Subcutaneous adipose tissue (tissue), 4 donors: ENCODE results near the gene ATP2A2. TPM values are rescaled to one million over a fixed set of nuclear protein-coding genes. Genes with fewer than 3 reads are reported as not detected.

Source experiments
- total RNA-seq, 4 donors: library from RNA; depleted of rRNA; stranded (reverse); fragments of >200 nt; gene quantifications; one replicate each; pipeline ENCODE4 v1.1.0, GENCODE V29; 2016
- TF ChIP-seq, protein P1 (sequence below): fragments of 450-650 bp; IDR thresholded peaks from one replicate; pipeline ENCODE4 v1.5.1; 2016; ENCODE audit warnings: low read depth, mild to moderate bottlenecking, control low read depth, antibody characterized with exemption, moderate library complexity

Gene ATP2A2
- total RNA-seq, 4 donors from 2014 or later, result 75.7 to 152 (median 91.4) TPM

DNA sequence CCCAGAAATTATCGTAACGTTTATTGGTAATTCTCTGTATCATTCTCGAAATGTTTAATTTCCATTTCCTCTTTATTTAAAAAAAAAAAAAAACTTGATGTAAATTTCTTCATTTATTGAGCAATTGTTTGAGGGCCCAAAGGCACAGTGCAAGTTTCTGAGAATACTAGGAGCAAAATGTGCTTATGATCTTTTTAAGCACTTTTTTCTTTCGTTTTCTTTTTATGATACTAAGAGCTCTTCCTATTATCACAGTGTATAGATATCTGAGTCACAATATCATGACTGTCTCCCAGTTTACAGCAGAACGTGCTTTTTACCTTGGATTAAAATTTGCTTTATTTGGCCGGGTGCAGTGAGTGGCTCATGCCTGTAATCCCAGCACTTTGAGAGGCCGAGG is 5.6 kb downstream of the ATP2A2 start:
- TF ChIP-seq, protein P1, sequence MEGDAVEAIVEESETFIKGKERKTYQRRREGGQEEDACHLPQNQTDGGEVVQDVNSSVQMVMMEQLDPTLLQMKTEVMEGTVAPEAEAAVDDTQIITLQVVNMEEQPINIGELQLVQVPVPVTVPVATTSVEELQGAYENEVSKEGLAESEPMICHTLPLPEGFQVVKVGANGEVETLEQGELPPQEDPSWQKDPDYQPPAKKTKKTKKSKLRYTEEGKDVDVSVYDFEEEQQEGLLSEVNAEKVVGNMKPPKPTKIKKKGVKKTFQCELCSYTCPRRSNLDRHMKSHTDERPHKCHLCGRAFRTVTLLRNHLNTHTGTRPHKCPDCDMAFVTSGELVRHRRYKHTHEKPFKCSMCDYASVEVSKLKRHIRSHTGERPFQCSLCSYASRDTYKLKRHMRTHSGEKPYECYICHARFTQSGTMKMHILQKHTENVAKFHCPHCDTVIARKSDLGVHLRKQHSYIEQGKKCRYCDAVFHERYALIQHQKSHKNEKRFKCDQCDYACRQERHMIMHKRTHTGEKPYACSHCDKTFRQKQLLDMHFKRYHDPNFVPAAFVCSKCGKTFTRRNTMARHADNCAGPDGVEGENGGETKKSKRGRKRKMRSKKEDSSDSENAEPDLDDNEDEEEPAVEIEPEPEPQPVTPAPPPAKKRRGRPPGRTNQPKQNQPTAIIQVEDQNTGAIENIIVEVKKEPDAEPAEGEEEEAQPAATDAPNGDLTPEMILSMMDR, result no peak

DNA sequence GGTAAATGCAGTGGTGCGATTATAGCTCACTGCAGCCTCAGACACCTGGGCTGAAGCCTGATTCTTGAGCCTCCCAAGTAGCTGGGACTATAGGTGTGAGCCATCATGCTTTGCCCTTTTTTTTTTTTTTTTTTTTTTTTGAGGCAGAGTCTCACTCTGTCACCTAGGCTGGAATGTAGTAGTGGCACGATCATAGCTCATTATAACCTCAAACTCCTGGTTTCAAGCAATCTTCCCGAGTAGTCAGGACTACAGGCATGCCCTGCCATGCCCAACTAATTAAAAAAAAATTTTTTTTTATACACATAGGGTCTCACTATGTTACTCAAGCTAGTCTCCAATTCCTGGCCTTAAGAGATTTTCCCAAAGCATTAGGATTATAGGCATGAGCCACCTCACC is 6.9 kb downstream of the ATP2A2 start:
- TF ChIP-seq, protein P1, result no peak

DNA sequence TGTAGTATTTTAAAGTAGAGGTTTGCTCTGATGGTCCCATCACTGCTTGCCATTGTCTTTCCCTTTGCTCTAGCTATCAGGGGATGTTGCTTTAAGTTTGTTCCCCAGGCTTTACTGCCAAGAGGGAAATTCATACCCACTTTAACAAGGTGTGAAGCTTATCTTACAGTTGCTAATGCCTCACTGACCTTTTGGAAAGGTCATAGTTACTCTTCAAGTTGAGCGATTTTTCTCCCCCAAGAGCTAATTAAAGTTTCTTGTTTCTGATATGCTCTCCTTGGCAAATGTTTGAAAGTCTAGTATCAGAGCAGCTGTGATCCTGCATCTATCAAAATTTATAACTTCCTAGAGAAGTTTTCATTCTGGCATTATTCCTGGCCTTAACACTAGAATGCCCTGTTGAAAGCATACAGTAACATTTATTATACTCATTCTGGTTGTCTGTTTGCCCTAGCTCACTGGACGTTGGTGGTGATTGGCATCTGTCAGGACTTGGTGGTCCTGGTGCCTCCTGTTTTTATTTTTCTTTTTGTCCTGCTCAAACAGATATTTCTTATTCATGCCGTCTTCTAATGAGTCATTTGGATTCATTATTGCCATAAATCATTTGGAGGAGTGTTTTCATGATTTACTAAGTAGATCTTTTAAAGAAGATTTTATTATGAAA is 8.1 kb downstream of the ATP2A2 start:
- TF ChIP-seq, protein P1, result no peak

DNA sequence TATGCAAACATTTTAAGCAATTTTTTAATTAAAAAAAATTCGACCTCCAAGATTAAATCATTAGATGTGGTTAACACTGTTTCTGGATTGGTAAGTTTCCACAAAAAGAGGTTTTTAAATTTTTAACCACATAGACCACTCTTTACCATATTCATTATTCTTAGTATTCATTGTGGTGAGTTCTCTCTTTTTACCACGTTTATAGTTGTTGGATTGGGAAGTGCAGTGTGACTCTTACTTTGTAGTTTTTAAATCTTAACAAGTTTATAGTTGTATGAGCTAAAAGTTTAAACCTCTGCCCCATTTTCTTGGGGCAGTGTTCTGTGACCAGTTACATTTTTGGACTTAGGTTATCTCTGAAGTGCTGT is 8.6 kb downstream of the ATP2A2 start:
- TF ChIP-seq, protein P1, result no peak

DNA sequence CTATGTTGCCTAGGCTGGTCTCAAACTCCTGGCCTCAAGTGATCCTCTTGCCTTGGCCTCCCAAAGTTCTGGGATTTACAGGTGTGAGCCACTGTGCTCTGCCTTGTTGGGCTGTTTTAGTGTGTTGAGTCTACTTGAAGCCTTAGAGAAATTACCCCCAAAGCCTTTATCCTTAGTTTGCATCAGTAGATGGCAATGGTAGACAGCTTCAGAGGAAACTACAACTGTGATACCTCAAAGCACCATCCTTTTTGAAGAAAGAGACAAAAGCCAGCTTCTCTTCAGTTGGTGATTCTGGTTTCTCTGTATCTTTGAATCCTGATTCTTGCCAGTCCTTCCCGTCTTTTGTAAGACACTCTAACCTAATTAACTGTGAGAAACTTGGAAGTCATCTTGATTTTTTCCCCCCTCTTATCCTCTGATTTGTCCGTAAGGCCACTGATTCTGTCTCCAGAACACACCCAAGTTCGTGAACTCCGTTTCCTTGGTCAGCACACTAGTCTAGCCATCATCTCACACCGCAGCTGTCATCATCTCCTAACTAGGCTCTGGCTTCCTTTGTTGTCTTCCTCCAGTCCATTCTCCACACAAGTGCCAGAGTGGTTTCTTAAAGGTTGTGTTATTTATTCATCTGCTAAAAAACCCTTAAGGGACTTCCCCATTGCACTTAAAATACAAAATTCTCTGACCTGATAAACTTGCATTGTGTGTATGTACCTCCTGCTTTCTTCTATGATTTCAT is 20.2 kb downstream of the ATP2A2 start:
- TF ChIP-seq, protein P1, result no peak

DNA sequence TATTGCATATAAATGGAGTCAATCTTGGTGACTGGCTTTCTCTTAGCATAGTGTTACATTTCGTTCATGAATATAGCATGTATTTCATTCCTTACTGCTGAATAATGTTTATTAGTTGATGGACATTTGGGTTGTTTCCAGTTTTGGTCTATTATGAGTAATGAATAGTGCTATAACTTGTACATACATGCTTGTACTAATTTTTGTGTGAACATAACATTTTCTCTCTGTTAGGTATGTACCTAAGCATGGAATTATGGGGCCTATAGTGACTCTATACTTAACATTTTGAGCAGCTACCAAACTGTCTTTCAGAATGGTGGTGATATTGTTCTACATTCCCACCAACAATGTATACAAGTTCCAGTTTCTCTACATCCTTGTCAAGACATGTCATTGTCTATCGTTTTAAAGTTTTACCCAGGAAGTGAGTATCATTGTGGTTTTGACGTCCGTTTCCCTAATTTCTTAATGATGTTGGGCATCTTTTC is 23.1 kb downstream of the ATP2A2 start:
- TF ChIP-seq, protein P1, result no peak

DNA sequence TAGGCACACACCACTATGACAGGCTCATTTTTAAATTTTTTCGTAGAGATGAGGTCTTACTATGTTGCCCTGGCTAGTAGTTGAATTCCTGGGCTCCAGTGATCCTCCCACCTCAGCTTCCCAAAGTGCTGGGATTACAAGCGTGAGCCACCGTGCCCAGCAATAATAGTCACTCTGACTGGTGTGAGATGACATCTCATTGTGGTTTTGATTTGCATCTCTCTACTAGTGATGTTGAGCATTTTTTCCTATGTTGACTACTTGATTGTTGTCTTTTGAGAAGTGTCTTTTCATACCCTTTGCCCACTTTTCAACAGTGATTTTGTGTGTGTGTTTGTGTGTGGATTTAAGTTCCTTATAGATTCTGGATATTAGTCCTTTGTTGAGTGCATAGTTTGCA is 26.3 kb downstream of the ATP2A2 start:
- TF ChIP-seq, protein P1, result no peak
